MM.1S (cell line): ENCODE results near the gene COX4I1.

ENCODE experiments used
- DNase-seq: peaks from one replicate; pipeline ENCODE4 v3.0.0-alpha.2; 2015
- H2AFZ ChIP-seq: fragments of 300-600 bp; sonication (generic); 2 replicates; pipeline ENCODE4 v1.6.0; 2016; ENCODE audit warnings: antibody characterized with exemption, low read length
- H3F3A ChIP-seq: fragments of 300-600 bp; sonication (generic); 2 replicates; pipeline ENCODE4 v1.6.1; 2016; ENCODE audit warnings: mild to moderate bottlenecking, antibody characterized with exemption, low read length, moderate library complexity, mixed read lengths; ENCODE audit not compliant: insufficient read depth
- H3K27ac ChIP-seq: fragments of 300-600 bp; sonication (generic); 2 replicates; pipeline ENCODE4 v1.5.1; 2016; ENCODE audit warnings: mild to moderate bottlenecking, low read length
- H3K27me3 ChIP-seq: fragments of 300-600 bp; sonication (generic); replicated peaks from 2 replicates; pipeline ENCODE4 v1.6.0; 2016; ENCODE audit warnings: low read length; ENCODE audit not compliant: insufficient read depth
- H3K36me3 ChIP-seq: fragments of 300-600 bp; sonication (generic); replicated peaks from 2 replicates; pipeline ENCODE4 v1.6.1; 2016; ENCODE audit warnings: mild to moderate bottlenecking, low read length, mixed read lengths; ENCODE audit not compliant: insufficient read depth
- H3K4me1 ChIP-seq: fragments of 300-600 bp; sonication (generic); 2 replicates; pipeline ENCODE4 v1.6.1; 2016; ENCODE audit warnings: low read length, mixed read lengths
- H3K4me2 ChIP-seq: fragments of 300-600 bp; sonication (generic); 2 replicates; pipeline ENCODE4 v1.6.0; 2016; ENCODE audit warnings: low read depth, low read length
- H3K4me3 ChIP-seq: fragments of 300-600 bp; sonication (generic); 2 replicates; pipeline ENCODE4 v1.5.1; 2016; ENCODE audit warnings: low read length, mixed read lengths
- H3K79me2 ChIP-seq: fragments of 300-600 bp; sonication (generic); 2 replicates; pipeline ENCODE4 v1.6.1; 2016; ENCODE audit warnings: mixed run types, low read length, mixed read lengths
- H3K9ac ChIP-seq: fragments of 300-600 bp; sonication (generic); 2 replicates; pipeline ENCODE4 v1.6.1; 2016; ENCODE audit warnings: low read length, mixed read lengths
- H3K9me2 ChIP-seq: fragments of 300-600 bp; sonication (generic); replicated peaks from 2 replicates; pipeline ENCODE4 v1.6.1; 2016; ENCODE audit warnings: mild to moderate bottlenecking, low read length, mixed read lengths; ENCODE audit not compliant: insufficient read depth
- H3K9me3 ChIP-seq: fragments of 300-600 bp; sonication (generic); replicated peaks from 2 replicates; pipeline ENCODE4 v1.6.1; 2016; ENCODE audit warnings: mild to moderate bottlenecking, low read length, mixed read lengths; ENCODE audit not compliant: insufficient read depth
- H4K20me1 ChIP-seq: fragments of 300-600 bp; sonication (generic); 2 replicates; pipeline ENCODE4 v1.6.1; 2016; ENCODE audit warnings: mild to moderate bottlenecking, low read length, moderate library complexity, mixed read lengths; ENCODE audit not compliant: insufficient read depth
- EZH2 ChIP-seq: fragments of 300-600 bp; sonication (generic); optimal IDR thresholded peaks from 2 replicates; pipeline ENCODE3; 2017; ENCODE audit warnings: low read depth, mild to moderate bottlenecking, antibody characterized with exemption, low read length, mixed read lengths
- EZH2phosphoT487 ChIP-seq: fragments of 300-600 bp; sonication (generic); IDR thresholded peaks from 2 replicates; pipeline ENCODE4 v1.6.1; 2018; ENCODE audit warnings: antibody characterized with exemption, low read length
- TF ChIP-seq, protein P1 (sequence below): fragments of 300-600 bp; sonication (generic); IDR thresholded peaks from 2 replicates; pipeline ENCODE4 v1.5.1; 2016; ENCODE audit warnings: antibody characterized with exemption, low read length, mixed read lengths

Gene COX4I1

DNA sequence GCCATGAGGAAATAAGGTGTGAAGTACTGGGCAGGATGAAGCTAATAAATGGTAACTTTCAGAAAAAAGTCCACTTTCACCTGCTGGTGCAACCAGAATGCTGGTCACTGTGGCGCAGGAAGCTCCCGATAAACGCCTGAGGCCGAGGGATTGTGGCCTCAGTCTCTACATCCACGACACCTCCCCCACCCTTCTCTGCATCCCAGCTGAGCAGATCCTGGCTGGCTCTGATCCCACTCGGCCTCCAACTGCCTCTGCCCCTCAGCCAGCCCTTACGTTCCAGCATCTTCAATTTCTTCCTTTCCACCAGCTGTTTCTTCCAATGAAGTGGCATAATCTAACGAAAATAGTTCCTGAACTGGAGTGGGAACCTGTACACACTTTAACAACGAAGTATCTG lies 49.5 kb downstream of the COX4I1 start:
- H3K9ac ChIP-seq = no peak overlapping the region
- no peak for DNase-seq
- H3K4me1 ChIP-seq = no peaks in the 10 kb centered on the region
- no peaks in the 10 kb centered on the region for H3K9me2 ChIP-seq
- no peak overlapping the region for H3K4me2 ChIP-seq
- H3K4me3 ChIP-seq = no peak overlapping the region
- TF ChIP-seq, protein P1, sequence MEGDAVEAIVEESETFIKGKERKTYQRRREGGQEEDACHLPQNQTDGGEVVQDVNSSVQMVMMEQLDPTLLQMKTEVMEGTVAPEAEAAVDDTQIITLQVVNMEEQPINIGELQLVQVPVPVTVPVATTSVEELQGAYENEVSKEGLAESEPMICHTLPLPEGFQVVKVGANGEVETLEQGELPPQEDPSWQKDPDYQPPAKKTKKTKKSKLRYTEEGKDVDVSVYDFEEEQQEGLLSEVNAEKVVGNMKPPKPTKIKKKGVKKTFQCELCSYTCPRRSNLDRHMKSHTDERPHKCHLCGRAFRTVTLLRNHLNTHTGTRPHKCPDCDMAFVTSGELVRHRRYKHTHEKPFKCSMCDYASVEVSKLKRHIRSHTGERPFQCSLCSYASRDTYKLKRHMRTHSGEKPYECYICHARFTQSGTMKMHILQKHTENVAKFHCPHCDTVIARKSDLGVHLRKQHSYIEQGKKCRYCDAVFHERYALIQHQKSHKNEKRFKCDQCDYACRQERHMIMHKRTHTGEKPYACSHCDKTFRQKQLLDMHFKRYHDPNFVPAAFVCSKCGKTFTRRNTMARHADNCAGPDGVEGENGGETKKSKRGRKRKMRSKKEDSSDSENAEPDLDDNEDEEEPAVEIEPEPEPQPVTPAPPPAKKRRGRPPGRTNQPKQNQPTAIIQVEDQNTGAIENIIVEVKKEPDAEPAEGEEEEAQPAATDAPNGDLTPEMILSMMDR = no peak
- TF ChIP-seq EZH2phosphoT487 (no peak), EZH2 (no peak)
- no peak overlapping the region for H2AFZ ChIP-seq
- no peaks in the 10 kb centered on the region for H3F3A ChIP-seq
- no peak overlapping the region for H3K27ac ChIP-seq
- no peaks in the 10 kb centered on the region for H3K79me2 ChIP-seq
- no peaks in the 10 kb centered on the region for H3K9me3 ChIP-seq
- no peaks in the 10 kb centered on the region for H4K20me1 ChIP-seq
- H3K36me3 ChIP-seq = no peaks in the 10 kb centered on the region
- peaks cover 85% of the 10 kb centered on the region for H3K27me3 ChIP-seq

DNA sequence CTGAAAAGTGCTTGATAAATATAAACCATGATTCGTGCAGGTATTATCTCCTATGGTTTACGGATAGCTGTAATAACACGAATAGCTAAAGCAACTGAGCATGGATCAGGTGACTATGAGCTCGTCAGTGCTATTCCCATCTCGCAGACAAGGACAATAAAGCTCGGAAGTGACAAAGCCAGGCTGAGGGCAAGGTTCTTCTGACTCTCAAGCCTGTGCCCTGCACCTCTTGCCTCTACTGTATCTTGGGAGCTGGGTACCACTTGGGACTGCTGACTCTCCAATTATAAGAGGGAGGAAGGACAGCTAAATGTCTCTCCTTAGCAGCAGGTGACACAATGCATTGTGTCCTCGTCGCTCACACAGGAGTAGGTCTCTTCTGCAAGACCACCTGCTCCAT lies 49.9 kb downstream of the COX4I1 start:
- no peak for TF ChIP-seq EZH2
- no peak for TF ChIP-seq EZH2phosphoT487
- TF ChIP-seq, protein P1 = no peak
- no peaks in the 10 kb centered on the region for H3K79me2 ChIP-seq
- no peak overlapping the region for H3K27ac ChIP-seq
- H3K36me3 ChIP-seq = no peaks in the 10 kb centered on the region
- H3K4me1 ChIP-seq = no peaks in the 10 kb centered on the region
- H3K27me3 ChIP-seq = peaks cover 88% of the 10 kb centered on the region
- DNase-seq = no peak
- no peaks in the 10 kb centered on the region for H4K20me1 ChIP-seq
- H2AFZ ChIP-seq = no peak overlapping the region
- H3F3A ChIP-seq = no peaks in the 10 kb centered on the region
- H3K4me3 ChIP-seq = no peak overlapping the region
- no peak overlapping the region for H3K4me2 ChIP-seq
- H3K9me2 ChIP-seq = no peaks in the 10 kb centered on the region
- H3K9ac ChIP-seq = no peak overlapping the region
- H3K9me3 ChIP-seq = no peaks in the 10 kb centered on the region

DNA sequence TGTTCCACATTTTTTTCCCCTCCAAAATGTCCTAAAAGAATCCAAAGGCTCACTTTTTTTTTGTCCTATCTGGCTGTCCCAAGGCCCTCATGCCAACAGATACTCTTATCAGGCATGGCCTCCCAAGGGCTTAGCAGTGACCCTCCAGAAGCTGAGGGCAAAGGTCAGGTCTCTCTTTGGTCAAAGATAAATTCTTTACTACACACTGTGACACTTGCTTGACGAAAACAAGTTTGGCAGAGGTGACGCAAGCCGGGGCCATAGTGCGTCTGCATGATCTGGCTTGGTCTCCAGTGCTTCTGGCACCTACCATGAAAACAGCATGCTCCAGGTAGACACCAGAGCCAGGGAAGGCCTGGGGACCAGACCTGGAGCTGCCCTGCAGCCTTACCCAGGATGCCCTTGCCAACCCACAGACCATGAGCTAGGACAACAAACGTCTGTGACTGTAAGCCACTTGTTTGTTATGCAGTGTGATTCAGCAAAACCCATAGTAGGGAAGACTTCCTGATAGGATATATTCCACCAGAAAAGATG lies 50.9 kb downstream of the COX4I1 start:
- no peaks in the 10 kb centered on the region for H3K9me2 ChIP-seq
- H3K4me2 ChIP-seq = no peak overlapping the region
- H3K79me2 ChIP-seq = no peaks in the 10 kb centered on the region
- H3K9ac ChIP-seq = no peak overlapping the region
- H3K9me3 ChIP-seq = no peaks in the 10 kb centered on the region
- no peak overlapping the region for H3K4me3 ChIP-seq
- H3K36me3 ChIP-seq = no peaks in the 10 kb centered on the region
- no peaks in the 10 kb centered on the region for H4K20me1 ChIP-seq
- DNase-seq = no peak
- no peaks in the 10 kb centered on the region for H3F3A ChIP-seq
- H3K4me1 ChIP-seq = no peaks in the 10 kb centered on the region
- no peak overlapping the region for H2AFZ ChIP-seq
- H3K27ac ChIP-seq = no peak overlapping the region
- H3K27me3 ChIP-seq = peaks cover 86% of the 10 kb centered on the region
- TF ChIP-seq, protein P1 = no peak
- TF ChIP-seq EZH2 (no peak), EZH2phosphoT487 (no peak)
